ENCODE results near the gene UPF2. TPM values are rescaled to one million over a fixed set of nuclear protein-coding genes. Genes with fewer than 3 reads are reported as not detected.
"Not testable (repeated sequence)": the region's sequence is repeated elsewhere in the genome, so short reads cannot be mapped to it uniquely, and the experiment has no call there.

UPF2 gene
- total and polyA plus RNA-seq, 9 donors = 14.4 to 23.0 (median 19.1) TPM

- not testable (repeated sequence) for H3K36me3 ChIP-seq (ENCODE audit: control insufficient read depth, insufficient read depth, low read length); H3K27me3 ChIP-seq (ENCODE audit: control insufficient read depth, insufficient read depth, low read length); H3K9me3 ChIP-seq (replicated peaks; ENCODE audit: control insufficient read depth, low read depth, low read length); H3K4me3 ChIP-seq (ENCODE audit: low read length); DNase-seq; H3K4me1 ChIP-seq (ENCODE audit: control insufficient read depth, insufficient read depth, low read length); H3K27ac ChIP-seq (ENCODE audit: low read length)
- WGBS (ENCODE audit: insufficient coverage) = 69% methylated on average over 2 of the region's 8 CpGs
These were observed 153.3 kb downstream of the UPF2 start for GRCh38 chr10:11889263-11889662.

GRCh38 chr10:11887381-11888227 lies 155.0 kb downstream of the UPF2 start:
- DNase-seq = no peak
- Histone ChIP-seq H3K4me1 (ENCODE audit: control insufficient read depth, insufficient read depth, low read length) (peaks cover 7% of the 10 kb centered on the region), H3K4me3 (ENCODE audit: low read length) (no peak overlapping the region), H3K36me3 (ENCODE audit: control insufficient read depth, insufficient read depth, low read length) (no peaks in the 10 kb centered on the region), H3K27me3 (ENCODE audit: control insufficient read depth, insufficient read depth, low read length) (no peaks in the 10 kb centered on the region), H3K9me3 (replicated peaks; ENCODE audit: control insufficient read depth, low read depth, low read length) (no peaks in the 10 kb centered on the region), H3K27ac (ENCODE audit: low read length) (no peak overlapping the region)
- 80% methylated on average over 10 of the region's 16 CpGs for WGBS (ENCODE audit: insufficient coverage)

- Histone ChIP-seq H3K9me3 (replicated peaks; ENCODE audit: control insufficient read depth, low read depth, low read length) (no peaks in the 10 kb centered on the region), H3K4me3 (ENCODE audit: low read length) (no peak overlapping the region), H3K27me3 (ENCODE audit: control insufficient read depth, insufficient read depth, low read length) (no peaks in the 10 kb centered on the region), H3K36me3 (ENCODE audit: control insufficient read depth, insufficient read depth, low read length) (no peaks in the 10 kb centered on the region), H3K4me1 (ENCODE audit: control insufficient read depth, insufficient read depth, low read length) (peaks cover 7% of the 10 kb centered on the region), H3K27ac (ENCODE audit: low read length) (no peak overlapping the region)
- no peak for DNase-seq
- WGBS (ENCODE audit: insufficient coverage) = 77% methylated on average over 8 of the region's 12 CpGs
These were observed 155.8 kb downstream of the UPF2 start for GRCh38 chr10:11886851-11887250.

GRCh38 chr10:11886138-11886474 lies 156.5 kb downstream of the UPF2 start:
- DNase-seq = no peak
- WGBS (ENCODE audit: insufficient coverage) = 77% methylated on average over 6 of the region's 6 CpGs
- no peaks in the 10 kb centered on the region for H3K27me3 ChIP-seq (ENCODE audit: control insufficient read depth, insufficient read depth, low read length)

GRCh38 chr10:11885437-11886137 lies 157.0 kb downstream of the UPF2 start:
- DNase-seq = no peak
- H3K27me3 ChIP-seq (ENCODE audit: control insufficient read depth, insufficient read depth, low read length) = no peaks in the 10 kb centered on the region
- WGBS (ENCODE audit: insufficient coverage) = 66% methylated on average over 6 of the region's 13 CpGs
- H3K27ac ChIP-seq (ENCODE audit: low read length) = no peak overlapping the region
- no peaks in the 10 kb centered on the region for H3K9me3 ChIP-seq (replicated peaks; ENCODE audit: control insufficient read depth, low read depth, low read length)
- H3K4me1 ChIP-seq (ENCODE audit: control insufficient read depth, insufficient read depth, low read length) = peaks cover 7% of the 10 kb centered on the region
- H3K36me3 ChIP-seq (ENCODE audit: control insufficient read depth, insufficient read depth, low read length) = no peaks in the 10 kb centered on the region
- H3K4me3 ChIP-seq (ENCODE audit: low read length) = no peak overlapping the region

More at GRCh38 chr10:11886138-11886474, 156.5 kb downstream of the UPF2 start:
- H3K9me3 ChIP-seq (replicated peaks; ENCODE audit: control insufficient read depth, low read depth, low read length) = no peaks in the 10 kb centered on the region
- no peak overlapping the region for H3K27ac ChIP-seq (ENCODE audit: low read length)
- peaks cover 7% of the 10 kb centered on the region for H3K4me1 ChIP-seq (ENCODE audit: control insufficient read depth, insufficient read depth, low read length)
- no peak overlapping the region for H3K4me3 ChIP-seq (ENCODE audit: low read length)
- no peaks in the 10 kb centered on the region for H3K36me3 ChIP-seq (ENCODE audit: control insufficient read depth, insufficient read depth, low read length)

GRCh38 chr10:11884706-11885423 lies 157.7 kb downstream of the UPF2 start:
- DNase-seq = no peak
- Histone ChIP-seq H3K36me3 (ENCODE audit: control insufficient read depth, insufficient read depth, low read length) (no peaks in the 10 kb centered on the region), H3K27ac (ENCODE audit: low read length) (no peak overlapping the region), H3K9me3 (replicated peaks; ENCODE audit: control insufficient read depth, low read depth, low read length) (no peaks in the 10 kb centered on the region), H3K4me3 (ENCODE audit: low read length) (no peak overlapping the region), H3K4me1 (ENCODE audit: control insufficient read depth, insufficient read depth, low read length) (peaks cover 7% of the 10 kb centered on the region), H3K27me3 (ENCODE audit: control insufficient read depth, insufficient read depth, low read length) (no peaks in the 10 kb centered on the region)
- WGBS (ENCODE audit: insufficient coverage) = 86% methylated on average over 6 of the region's 7 CpGs

GRCh38 chr10:11882646-11883375 lies 159.8 kb downstream of the UPF2 start:
- no peak overlapping the region for H3K27ac ChIP-seq (ENCODE audit: low read length)
- H3K27me3 ChIP-seq (ENCODE audit: control insufficient read depth, insufficient read depth, low read length) = no peaks in the 10 kb centered on the region
- no peak overlapping the region for H3K4me3 ChIP-seq (ENCODE audit: low read length)
- H3K4me1 ChIP-seq (ENCODE audit: control insufficient read depth, insufficient read depth, low read length) = peaks cover 6% of the 10 kb centered on the region
- H3K36me3 ChIP-seq (ENCODE audit: control insufficient read depth, insufficient read depth, low read length) = no peaks in the 10 kb centered on the region
- WGBS (ENCODE audit: insufficient coverage) = 88% methylated on average over 9 of the region's 14 CpGs
- no peak for DNase-seq
- no peaks in the 10 kb centered on the region for H3K9me3 ChIP-seq (replicated peaks; ENCODE audit: control insufficient read depth, low read depth, low read length)

GRCh38 chr10:11881477-11882417 lies 160.9 kb downstream of the UPF2 start:
- Histone ChIP-seq H3K9me3 (replicated peaks; ENCODE audit: control insufficient read depth, low read depth, low read length) (no peaks in the 10 kb centered on the region), H3K36me3 (ENCODE audit: control insufficient read depth, insufficient read depth, low read length) (no peaks in the 10 kb centered on the region), H3K4me3 (ENCODE audit: low read length) (no peak overlapping the region), H3K4me1 (ENCODE audit: control insufficient read depth, insufficient read depth, low read length) (peaks cover 4% of the 10 kb centered on the region), H3K27me3 (ENCODE audit: control insufficient read depth, insufficient read depth, low read length) (no peaks in the 10 kb centered on the region), H3K27ac (ENCODE audit: low read length) (no peak overlapping the region)
- 74% methylated on average over 16 of the region's 21 CpGs for WGBS (ENCODE audit: insufficient coverage)
- no peak for DNase-seq

- 93% methylated on average over 11 of the region's 11 CpGs for WGBS (ENCODE audit: insufficient coverage)
- H3K36me3 ChIP-seq (ENCODE audit: control insufficient read depth, insufficient read depth, low read length) = no peaks in the 10 kb centered on the region
These were observed 161.6 kb downstream of the UPF2 start for GRCh38 chr10:11881030-11881476.

More at GRCh38 chr10:11881030-11881476, 161.6 kb downstream of the UPF2 start:
- Histone ChIP-seq H3K9me3 (replicated peaks; ENCODE audit: control insufficient read depth, low read depth, low read length) (no peaks in the 10 kb centered on the region), H3K4me1 (ENCODE audit: control insufficient read depth, insufficient read depth, low read length) (peaks cover 8% of the 10 kb centered on the region), H3K27ac (ENCODE audit: low read length) (no peak overlapping the region), H3K4me3 (ENCODE audit: low read length) (no peak overlapping the region), H3K27me3 (ENCODE audit: control insufficient read depth, insufficient read depth, low read length) (no peaks in the 10 kb centered on the region)
- no peak for DNase-seq
